ENCODE results near the gene TTBK2. TPM values are rescaled to one million over a fixed set of nuclear protein-coding genes. Genes with fewer than 3 reads are reported as not detected.

The TTBK2 gene
- total RNA-seq, 1 donor from 2014 or later, result 16.1 TPM

DNA sequence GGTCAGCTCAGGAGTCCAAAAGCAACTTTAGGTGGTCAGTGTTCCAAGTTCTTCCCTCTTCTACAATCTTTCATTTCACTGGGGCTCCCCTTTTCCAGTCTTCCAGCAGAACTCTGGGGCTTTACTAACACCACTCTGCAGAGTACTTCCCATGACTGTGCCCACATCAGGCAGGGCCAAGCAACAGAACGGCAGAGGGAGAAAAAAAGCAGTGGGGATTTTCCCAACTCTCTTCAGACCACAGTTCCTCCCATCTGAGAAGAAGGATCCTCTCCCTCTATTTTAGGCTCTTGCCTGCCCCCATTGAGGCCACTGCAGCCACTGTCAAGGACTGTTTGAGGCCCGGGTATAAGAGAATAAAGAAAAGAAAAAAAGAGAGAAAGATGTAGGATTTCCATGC lies 70.7 kb downstream of the TTBK2 start:
- no peak overlapping the region for H3K4me3 Mint-ChIP-seq
- no peak overlapping the region for H3K27ac Mint-ChIP-seq
- no peaks in the 10 kb centered on the region for H3K9me3 Mint-ChIP-seq
- no peaks in the 10 kb centered on the region for H3K4me1 Mint-ChIP-seq (ENCODE audit: unreplicated experiment)
- peaks cover 2% of the 10 kb centered on the region for H3K36me3 Mint-ChIP-seq
- TF ChIP-seq, protein P1, sequence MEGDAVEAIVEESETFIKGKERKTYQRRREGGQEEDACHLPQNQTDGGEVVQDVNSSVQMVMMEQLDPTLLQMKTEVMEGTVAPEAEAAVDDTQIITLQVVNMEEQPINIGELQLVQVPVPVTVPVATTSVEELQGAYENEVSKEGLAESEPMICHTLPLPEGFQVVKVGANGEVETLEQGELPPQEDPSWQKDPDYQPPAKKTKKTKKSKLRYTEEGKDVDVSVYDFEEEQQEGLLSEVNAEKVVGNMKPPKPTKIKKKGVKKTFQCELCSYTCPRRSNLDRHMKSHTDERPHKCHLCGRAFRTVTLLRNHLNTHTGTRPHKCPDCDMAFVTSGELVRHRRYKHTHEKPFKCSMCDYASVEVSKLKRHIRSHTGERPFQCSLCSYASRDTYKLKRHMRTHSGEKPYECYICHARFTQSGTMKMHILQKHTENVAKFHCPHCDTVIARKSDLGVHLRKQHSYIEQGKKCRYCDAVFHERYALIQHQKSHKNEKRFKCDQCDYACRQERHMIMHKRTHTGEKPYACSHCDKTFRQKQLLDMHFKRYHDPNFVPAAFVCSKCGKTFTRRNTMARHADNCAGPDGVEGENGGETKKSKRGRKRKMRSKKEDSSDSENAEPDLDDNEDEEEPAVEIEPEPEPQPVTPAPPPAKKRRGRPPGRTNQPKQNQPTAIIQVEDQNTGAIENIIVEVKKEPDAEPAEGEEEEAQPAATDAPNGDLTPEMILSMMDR (conservative IDR thresholded peaks at IDR 0.05), result no peak
- DNase-seq (ENCODE audit: extremely low spot score, unreplicated experiment), result no peak
- H3K27me3 Mint-ChIP-seq, result no peaks in the 10 kb centered on the region

DNA sequence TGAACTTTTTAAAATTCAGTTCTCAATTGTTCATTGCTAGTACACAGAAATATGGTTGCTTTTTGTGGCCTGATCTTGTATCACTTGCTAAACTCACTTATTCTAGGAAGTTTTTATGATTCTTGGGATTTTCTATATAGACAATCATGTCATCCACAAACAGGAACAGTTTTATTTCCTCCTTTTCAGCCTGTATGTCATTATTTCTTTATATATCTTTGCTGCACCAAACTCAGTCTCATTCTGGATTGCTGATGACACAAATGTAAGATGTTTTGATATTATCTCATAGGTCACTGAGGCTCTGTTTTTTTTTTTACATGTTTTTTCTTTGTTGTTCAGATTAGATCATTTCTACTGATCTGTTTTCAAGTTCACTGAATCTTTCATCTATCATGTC lies 71.7 kb downstream of the TTBK2 start:
- TF ChIP-seq, protein P1 (conservative IDR thresholded peaks at IDR 0.05), result no peak
- no peak overlapping the region for H3K4me3 Mint-ChIP-seq
- no peak overlapping the region for H3K27ac Mint-ChIP-seq
- no peaks in the 10 kb centered on the region for H3K27me3 Mint-ChIP-seq
- H3K4me1 Mint-ChIP-seq (ENCODE audit: unreplicated experiment), result no peaks in the 10 kb centered on the region
- DNase-seq (ENCODE audit: extremely low spot score, unreplicated experiment), result no peak
- H3K36me3 Mint-ChIP-seq, result peaks cover 5% of the 10 kb centered on the region
- H3K9me3 Mint-ChIP-seq, result no peaks in the 10 kb centered on the region

DNA sequence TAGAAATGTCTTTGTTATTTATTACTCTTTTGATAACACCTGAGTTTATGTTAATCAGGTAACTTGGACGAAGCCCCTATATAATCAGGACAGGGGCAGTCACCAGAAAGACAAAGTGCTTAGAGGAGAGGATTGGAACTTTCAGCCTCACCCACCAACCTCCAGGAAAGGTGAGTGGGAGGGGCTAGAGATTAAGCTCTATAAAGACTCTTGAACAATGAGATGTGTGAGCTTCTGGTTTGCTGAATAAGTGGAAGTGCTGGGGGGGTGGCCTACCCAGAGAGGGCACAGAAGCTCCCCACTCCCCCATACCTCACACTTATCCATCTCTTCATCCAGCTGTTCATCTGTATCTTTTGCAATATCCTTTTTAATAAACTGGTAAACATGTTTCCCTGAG lies 73.9 kb downstream of the TTBK2 start:
- Mint-ChIP-seq H3K4me1 (ENCODE audit: unreplicated experiment) (no peaks in the 10 kb centered on the region), H3K36me3 (peaks cover 8% of the 10 kb centered on the region), H3K9me3 (no peaks in the 10 kb centered on the region), H3K27me3 (no peaks in the 10 kb centered on the region), H3K4me3 (no peak overlapping the region), H3K27ac (no peak overlapping the region)
- TF ChIP-seq, protein P1 (conservative IDR thresholded peaks at IDR 0.05), result no peak
- no peak for DNase-seq (ENCODE audit: extremely low spot score, unreplicated experiment)

DNA sequence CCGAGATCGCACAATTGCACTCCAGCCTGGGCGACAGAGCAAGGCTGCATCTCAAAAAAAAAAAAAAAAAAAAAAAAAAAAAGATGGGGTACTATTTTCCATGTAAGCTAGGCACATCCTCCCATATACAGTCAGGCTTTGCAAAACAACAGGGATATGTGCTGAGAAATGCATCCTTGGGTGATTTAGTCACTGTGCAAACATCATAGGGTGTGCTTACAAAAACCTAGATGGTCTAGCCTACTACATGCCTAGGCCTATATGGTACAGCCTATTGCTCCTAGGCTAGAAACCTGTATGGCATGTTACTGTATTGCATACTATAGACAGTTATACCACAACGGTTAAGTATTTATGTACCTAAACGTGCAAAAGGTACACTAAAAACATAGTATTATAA lies 75.0 kb downstream of the TTBK2 start:
- no peak for DNase-seq (ENCODE audit: extremely low spot score, unreplicated experiment)
- H3K4me1 Mint-ChIP-seq (ENCODE audit: unreplicated experiment), result no peaks in the 10 kb centered on the region
- H3K4me3 Mint-ChIP-seq, result no peak overlapping the region
- no peaks in the 10 kb centered on the region for H3K27me3 Mint-ChIP-seq
- H3K9me3 Mint-ChIP-seq, result no peaks in the 10 kb centered on the region
- H3K36me3 Mint-ChIP-seq, result peaks cover 8% of the 10 kb centered on the region
- H3K27ac Mint-ChIP-seq, result no peak overlapping the region
- TF ChIP-seq, protein P1 (conservative IDR thresholded peaks at IDR 0.05), result no peak

DNA sequence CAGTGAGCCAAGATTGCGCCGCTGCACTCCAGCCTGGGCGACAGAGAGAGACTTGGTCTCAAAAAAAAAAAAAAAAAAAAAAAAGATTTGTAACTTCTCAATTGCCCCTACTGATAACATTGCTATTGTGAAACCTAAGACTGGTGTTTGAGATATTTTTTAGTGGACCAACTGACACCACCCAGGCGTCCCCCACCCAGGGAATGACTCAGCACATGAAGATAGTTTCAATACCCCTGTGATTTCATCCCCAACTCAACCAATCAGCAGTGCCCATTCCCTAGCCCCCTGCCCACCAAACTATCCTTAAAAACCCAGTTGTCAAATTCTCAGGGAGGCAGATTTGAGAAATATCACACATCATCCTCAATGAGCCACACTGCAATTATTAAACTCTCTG lies 76.9 kb downstream of the TTBK2 start:
- Mint-ChIP-seq H3K36me3 (peaks cover 21% of the 10 kb centered on the region), H3K27ac (no peak overlapping the region), H3K27me3 (no peaks in the 10 kb centered on the region)

More for the DNA sequence above, 76.9 kb downstream of the TTBK2 start:
- DNase-seq (ENCODE audit: extremely low spot score, unreplicated experiment), result no peak
- no peaks in the 10 kb centered on the region for H3K9me3 Mint-ChIP-seq
- no peaks in the 10 kb centered on the region for H3K4me1 Mint-ChIP-seq (ENCODE audit: unreplicated experiment)
- TF ChIP-seq, protein P1 (conservative IDR thresholded peaks at IDR 0.05), result no peak
- no peak overlapping the region for H3K4me3 Mint-ChIP-seq
